SU-DHL-6 (cell line): ENCODE data around the gene EVI5L.

Experiments
- H2AFZ ChIP-seq: fragments of 200-600 bp; sonication (generic); 2 replicates; pipeline ENCODE4 v1.6.1; 2014; ENCODE audit warnings: low read depth, mild to moderate bottlenecking, moderate library complexity, mixed read lengths, antibody characterized with exemption, low read length; ENCODE audit not compliant: severe bottlenecking
- H3F3A ChIP-seq: fragments of 200-600 bp; shearing (Covaris generic); 2 replicates; pipeline ENCODE4 v1.6.0; 2016; ENCODE audit warnings: antibody characterized with exemption, mild to moderate bottlenecking; ENCODE audit not compliant: insufficient read depth
- H3K27ac ChIP-seq: fragments of 200-600 bp; sonication (generic); 2 replicates; pipeline ENCODE4 v1.5.1; 2016; ENCODE audit warnings: low read depth, mild to moderate bottlenecking, low read length, moderate library complexity, mixed read lengths
- H3K27me3 ChIP-seq: fragments of 200-600 bp; sonication (generic), shearing (Covaris generic); 2 replicates; pipeline ENCODE4 v1.6.0; 2014; ENCODE audit warnings: mild to moderate bottlenecking, low read length
- H3K36me3 ChIP-seq: fragments of 200-600 bp; sonication (generic); 2 replicates; pipeline ENCODE4 v1.6.1; 2014; ENCODE audit warnings: mild to moderate bottlenecking, low read length, mixed read lengths
- H3K4me2 ChIP-seq: fragments of 300-600, 200-600 bp; shearing (Covaris generic), sonication (generic); 2 replicates; pipeline ENCODE4 v1.6.0; 2014; ENCODE audit warnings: low read length, low read depth, mild to moderate bottlenecking; ENCODE audit not compliant: poor library complexity, severe bottlenecking
- H3K4me3 ChIP-seq: fragments of 200-600 bp; sonication (generic); 2 replicates; pipeline ENCODE4 v1.5.1; 2014; ENCODE audit warnings: antibody characterized with exemption, low read length, mild to moderate bottlenecking, mixed read lengths; ENCODE audit not compliant: insufficient read depth, poor library complexity, severe bottlenecking
- H3K79me2 ChIP-seq: fragments of 200-600 bp; sonication (generic); 2 replicates; pipeline ENCODE4 v1.6.1; 2014; ENCODE audit warnings: mild to moderate bottlenecking, low read length, moderate library complexity; ENCODE audit not compliant: insufficient read depth
- H3K9ac ChIP-seq: fragments of 200-600 bp; sonication (generic); 2 replicates; pipeline ENCODE4 v1.7.0; 2014; ENCODE audit warnings: mild to moderate bottlenecking, low read length
- H3K9me2 ChIP-seq: fragments of 200-600 bp; sonication (generic); replicated peaks from 2 replicates; pipeline ENCODE4 v1.6.1; 2014; ENCODE audit warnings: low read length; ENCODE audit not compliant: insufficient read depth
- H3K9me3 ChIP-seq: fragments of 200-600 bp; sonication (generic); 2 replicates; pipeline ENCODE4 v1.6.1; 2014; ENCODE audit warnings: low read length, mixed read lengths; ENCODE audit not compliant: insufficient read depth
- H4K20me1 ChIP-seq: fragments of 200-600 bp; sonication (generic); 2 replicates; pipeline ENCODE4 v1.6.1; 2014; ENCODE audit warnings: low read depth, mild to moderate bottlenecking, antibody characterized with exemption, low read length, moderate library complexity, mixed read lengths
- EZH2phosphoT487 ChIP-seq: fragments of 200-600 bp; sonication (generic), shearing (Covaris generic); conservative IDR thresholded peaks from 2 replicates; pipeline ENCODE4 v1.6.1; 2018; ENCODE audit warnings: mild to moderate bottlenecking, antibody characterized with exemption, low read length, moderate library complexity, mixed read lengths
- TF ChIP-seq, protein P1 (sequence below): fragments of 200-600 bp; sonication (generic); IDR thresholded peaks from one replicate; pipeline ENCODE4 v1.5.1; 2017; ENCODE audit warnings: antibody characterized with exemption, mild to moderate bottlenecking, low read length, moderate library complexity; ENCODE audit not compliant: insufficient read depth, poor library complexity, severe bottlenecking

Gene EVI5L

DNA sequence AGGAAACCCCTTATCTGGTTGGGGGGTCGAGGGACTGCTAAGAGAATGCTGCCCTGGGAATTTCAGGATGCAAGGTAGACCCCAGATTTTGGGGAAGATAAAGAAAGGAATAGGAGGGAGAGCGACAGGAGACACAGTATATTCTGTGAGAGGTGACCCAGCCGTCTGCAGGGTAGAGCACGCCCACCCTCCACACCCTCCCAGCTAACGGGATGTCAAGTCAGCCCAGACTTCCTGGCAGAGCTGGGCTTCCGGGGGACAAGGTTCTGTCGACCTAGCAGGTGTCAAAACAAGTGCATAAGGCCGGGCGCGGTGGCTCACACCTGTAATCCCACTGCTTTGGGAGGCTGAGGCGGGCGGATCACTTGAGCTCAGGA is 44.9 kb downstream of the EVI5L start:
- Histone ChIP-seq H3K4me3 (no peak overlapping the region), H3K27ac (no peak overlapping the region), H3K79me2 (no peaks in the 10 kb centered on the region), H4K20me1 (no peaks in the 10 kb centered on the region), H3F3A (peaks cover 11% of the 10 kb centered on the region), H2AFZ (no peak overlapping the region), H3K9ac (no peak overlapping the region), H3K36me3 (no peaks in the 10 kb centered on the region), H3K9me2 (no peaks in the 10 kb centered on the region), H3K4me2 (no peak overlapping the region), H3K27me3 (no peaks in the 10 kb centered on the region), H3K9me3 (no peaks in the 10 kb centered on the region)
- TF ChIP-seq, protein P1, sequence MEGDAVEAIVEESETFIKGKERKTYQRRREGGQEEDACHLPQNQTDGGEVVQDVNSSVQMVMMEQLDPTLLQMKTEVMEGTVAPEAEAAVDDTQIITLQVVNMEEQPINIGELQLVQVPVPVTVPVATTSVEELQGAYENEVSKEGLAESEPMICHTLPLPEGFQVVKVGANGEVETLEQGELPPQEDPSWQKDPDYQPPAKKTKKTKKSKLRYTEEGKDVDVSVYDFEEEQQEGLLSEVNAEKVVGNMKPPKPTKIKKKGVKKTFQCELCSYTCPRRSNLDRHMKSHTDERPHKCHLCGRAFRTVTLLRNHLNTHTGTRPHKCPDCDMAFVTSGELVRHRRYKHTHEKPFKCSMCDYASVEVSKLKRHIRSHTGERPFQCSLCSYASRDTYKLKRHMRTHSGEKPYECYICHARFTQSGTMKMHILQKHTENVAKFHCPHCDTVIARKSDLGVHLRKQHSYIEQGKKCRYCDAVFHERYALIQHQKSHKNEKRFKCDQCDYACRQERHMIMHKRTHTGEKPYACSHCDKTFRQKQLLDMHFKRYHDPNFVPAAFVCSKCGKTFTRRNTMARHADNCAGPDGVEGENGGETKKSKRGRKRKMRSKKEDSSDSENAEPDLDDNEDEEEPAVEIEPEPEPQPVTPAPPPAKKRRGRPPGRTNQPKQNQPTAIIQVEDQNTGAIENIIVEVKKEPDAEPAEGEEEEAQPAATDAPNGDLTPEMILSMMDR: no peak
- no peak for TF ChIP-seq EZH2phosphoT487

DNA sequence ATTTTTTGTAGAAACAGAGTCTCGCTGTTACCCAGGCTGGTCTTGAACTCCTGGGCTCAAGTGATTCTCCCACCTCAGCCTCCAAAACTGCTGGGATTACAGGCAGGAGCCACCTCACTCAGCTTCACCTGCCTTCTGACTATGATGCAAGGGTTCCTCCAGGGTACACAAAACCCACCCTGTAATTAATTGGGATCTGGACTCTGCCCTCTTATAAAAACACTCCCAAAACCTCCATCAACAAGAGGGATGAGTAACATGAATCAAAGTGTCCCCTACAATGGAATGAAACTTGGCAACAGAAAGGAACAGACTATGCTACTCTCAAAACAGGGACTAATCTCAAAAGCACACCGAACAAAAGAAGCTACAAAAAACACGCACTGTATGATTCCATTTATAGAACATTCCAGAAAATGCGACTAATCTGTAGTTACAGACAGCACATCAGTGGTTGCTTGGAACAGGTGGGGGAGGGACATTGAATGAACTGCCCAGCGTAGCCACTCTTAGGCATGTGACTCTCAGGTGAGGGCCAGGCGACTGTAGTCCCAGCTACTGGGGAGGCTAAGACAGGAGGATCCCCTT is 47.3 kb downstream of the EVI5L start:
- Histone ChIP-seq H3F3A (no peaks in the 10 kb centered on the region), H3K9me2 (no peaks in the 10 kb centered on the region), H3K79me2 (no peaks in the 10 kb centered on the region), H3K36me3 (no peaks in the 10 kb centered on the region), H3K27ac (no peak overlapping the region), H2AFZ (no peak overlapping the region), H3K9me3 (no peaks in the 10 kb centered on the region), H3K4me2 (no peak overlapping the region), H4K20me1 (no peaks in the 10 kb centered on the region), H3K9ac (no peak overlapping the region), H3K4me3 (no peak overlapping the region), H3K27me3 (no peaks in the 10 kb centered on the region)
- TF ChIP-seq, protein P1: no peak
- no peak for TF ChIP-seq EZH2phosphoT487

DNA sequence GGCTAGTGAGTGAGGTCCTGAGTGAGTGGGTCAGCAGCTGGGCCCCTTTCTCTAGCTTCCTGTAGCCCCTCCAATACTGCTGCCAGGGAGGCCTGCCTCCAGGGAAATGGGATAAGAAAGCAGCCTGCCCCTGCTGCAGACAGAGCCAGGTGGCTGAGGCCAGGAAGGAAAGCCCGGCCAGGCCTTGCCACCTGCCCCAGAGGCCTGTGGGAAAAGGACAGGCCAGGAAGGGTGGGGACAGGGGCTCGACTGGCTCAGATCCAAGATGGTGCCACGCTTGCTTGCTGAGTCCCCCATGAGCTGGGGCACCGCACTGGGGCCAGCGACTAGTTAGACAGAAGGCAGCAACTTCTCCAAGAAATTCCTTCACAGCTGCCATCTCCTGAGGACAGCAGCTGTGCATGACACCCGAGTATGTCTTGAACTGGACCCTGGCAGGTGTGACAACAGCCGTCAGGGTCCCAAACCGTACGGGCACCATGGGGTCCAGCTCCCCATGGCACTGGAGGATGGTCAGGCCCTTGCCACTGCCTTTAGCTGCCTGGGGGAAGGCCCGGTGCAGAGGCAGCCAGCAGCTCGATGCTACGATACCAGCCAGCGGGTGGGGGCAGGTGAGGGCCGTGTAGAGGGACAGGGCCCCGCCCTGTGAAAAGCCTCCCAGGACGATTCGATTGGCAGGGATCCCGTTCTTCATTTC is 49.2 kb downstream of the EVI5L start:
- no peaks in the 10 kb centered on the region for H3K27me3 ChIP-seq
- no peak overlapping the region for H2AFZ ChIP-seq
- H4K20me1 ChIP-seq: no peaks in the 10 kb centered on the region
- no peaks in the 10 kb centered on the region for H3K36me3 ChIP-seq
- no peak overlapping the region for H3K4me3 ChIP-seq
- no peak overlapping the region for H3K4me2 ChIP-seq
- no peaks in the 10 kb centered on the region for H3K9me3 ChIP-seq
- no peak overlapping the region for H3K27ac ChIP-seq
- H3F3A ChIP-seq: no peaks in the 10 kb centered on the region
- no peak for TF ChIP-seq EZH2phosphoT487
- TF ChIP-seq, protein P1: no peak
- no peaks in the 10 kb centered on the region for H3K9me2 ChIP-seq
- no peak overlapping the region for H3K9ac ChIP-seq
- H3K79me2 ChIP-seq: no peaks in the 10 kb centered on the region
